ACC112 (cell line): ENCODE results near the gene ZFYVE9.
A peak's percentile ranks its signal among the peaks of the same experiment; 100 is the strongest.
"Not testable (repeated sequence)": the region's sequence is repeated elsewhere in the genome, so short reads cannot be mapped to it uniquely, and the experiment has no call there.

ENCODE experiments used
- H2AFZ ChIP-seq: fragments of 200-600 bp; sonication (generic); one replicate; pipeline ENCODE4 v1.6.0; 2017; ENCODE audit warnings: antibody characterized with exemption, low read length; ENCODE audit not compliant: unreplicated experiment
- H3K27ac ChIP-seq: fragments of 200-600 bp; sonication (generic); 2 replicates; pipeline ENCODE4 v1.5.1; 2014; ENCODE audit warnings: low read depth, mild to moderate bottlenecking, antibody characterized with exemption, low read length, moderate library complexity
- H3K27me3 ChIP-seq: fragments of 200-600 bp; sonication (generic); 2 replicates; pipeline ENCODE4 v1.6.1; 2014; ENCODE audit warnings: mild to moderate bottlenecking, antibody characterized with exemption, low read length, moderate library complexity, mixed read lengths; ENCODE audit not compliant: insufficient read depth
- H3K36me3 ChIP-seq: fragments of 200-600 bp; sonication (generic); 2 replicates; pipeline ENCODE4 v1.6.1; 2016; ENCODE audit warnings: mild to moderate bottlenecking, antibody characterized with exemption, low read length, moderate library complexity, mixed read lengths; ENCODE audit not compliant: insufficient read depth
- H3K4me1 ChIP-seq: fragments of 200-600 bp; sonication (generic); one replicate; pipeline ENCODE4 v1.6.1; 2016; ENCODE audit warnings: low read length, mixed read lengths; ENCODE audit not compliant: insufficient read depth, unreplicated experiment, control insufficient read depth
- H3K4me3 ChIP-seq: fragments of 200-600 bp; sonication (generic); 2 replicates; pipeline ENCODE4 v1.5.1; 2014; ENCODE audit warnings: mild to moderate bottlenecking, low read depth, low read length
- H3K79me2 ChIP-seq: fragments of 200-600 bp; sonication (generic); one replicate; pipeline ENCODE4 v1.6.0; 2016; ENCODE audit warnings: low read length; ENCODE audit not compliant: control insufficient read depth, unreplicated experiment, insufficient read depth

ZFYVE9 gene

GRCh38 chr1:52125736-52126359, 16.0 kb upstream of the ZFYVE9 start:
- H3K4me1 ChIP-seq = peaks cover 6% of the 10 kb centered on the region
- H3K36me3 ChIP-seq = no peaks in the 10 kb centered on the region
- H3K27ac ChIP-seq = no peak overlapping the region
- no peak overlapping the region for H2AFZ ChIP-seq
- H3K4me3 ChIP-seq = no peak overlapping the region
- H3K79me2 ChIP-seq = no peaks in the 10 kb centered on the region
- no peaks in the 10 kb centered on the region; the same call in 1 of the 2 replicates for H3K27me3 ChIP-seq

DNA sequence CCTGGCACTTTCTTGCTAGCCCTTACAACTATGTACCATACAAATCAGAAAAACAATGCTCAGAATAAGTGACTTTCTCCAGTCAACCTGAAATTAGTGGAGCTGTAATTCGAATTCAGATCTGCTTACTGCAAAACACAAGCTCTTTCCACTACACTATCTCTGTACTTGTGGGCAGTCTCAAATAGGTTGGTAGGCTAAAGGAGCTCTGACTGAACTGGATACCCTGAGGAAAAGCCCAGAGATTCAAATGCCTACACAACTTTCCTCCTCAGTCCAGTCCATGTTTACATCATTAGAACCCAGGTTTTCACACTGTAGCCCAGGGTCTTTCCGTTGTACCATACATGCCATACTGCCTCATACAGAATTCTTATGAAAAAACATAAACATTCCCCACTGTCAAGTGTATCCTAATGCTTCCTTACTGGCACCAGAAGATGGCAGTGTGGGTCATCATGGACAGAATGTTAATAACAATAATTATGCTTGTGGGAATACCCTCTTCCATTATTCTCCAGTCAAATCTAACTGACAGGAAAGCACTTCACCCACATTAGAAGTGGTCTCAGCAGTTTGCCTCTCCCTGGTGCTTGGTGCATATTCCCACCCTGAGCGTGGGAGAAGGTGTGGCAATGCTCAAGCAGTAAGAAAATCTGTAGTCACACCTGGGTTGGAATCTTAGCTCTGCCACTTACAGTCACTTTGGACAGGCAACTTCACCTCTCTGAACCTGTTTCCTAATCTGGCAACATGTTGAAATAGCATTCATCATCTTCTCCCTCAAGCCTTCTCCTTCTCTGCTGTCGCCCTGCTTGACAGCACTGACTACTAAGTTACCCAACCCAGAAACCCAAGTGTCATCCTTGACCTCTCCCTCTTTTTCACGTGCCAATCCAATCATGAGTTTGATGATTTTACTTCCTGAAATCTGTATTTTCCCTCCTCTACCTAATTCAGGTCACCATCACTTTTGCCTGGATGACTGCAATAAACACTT, 14.4 kb upstream of the ZFYVE9 start:
- Histone ChIP-seq H3K27me3 (no peaks in the 10 kb centered on the region; the same call in 1 of the 2 replicates), H3K27ac (no peak overlapping the region), H2AFZ (no peak overlapping the region), H3K4me1 (peaks cover 6% of the 10 kb centered on the region), H3K36me3 (no peaks in the 10 kb centered on the region), H3K4me3 (no peak overlapping the region), H3K79me2 (no peaks in the 10 kb centered on the region)

DNA sequence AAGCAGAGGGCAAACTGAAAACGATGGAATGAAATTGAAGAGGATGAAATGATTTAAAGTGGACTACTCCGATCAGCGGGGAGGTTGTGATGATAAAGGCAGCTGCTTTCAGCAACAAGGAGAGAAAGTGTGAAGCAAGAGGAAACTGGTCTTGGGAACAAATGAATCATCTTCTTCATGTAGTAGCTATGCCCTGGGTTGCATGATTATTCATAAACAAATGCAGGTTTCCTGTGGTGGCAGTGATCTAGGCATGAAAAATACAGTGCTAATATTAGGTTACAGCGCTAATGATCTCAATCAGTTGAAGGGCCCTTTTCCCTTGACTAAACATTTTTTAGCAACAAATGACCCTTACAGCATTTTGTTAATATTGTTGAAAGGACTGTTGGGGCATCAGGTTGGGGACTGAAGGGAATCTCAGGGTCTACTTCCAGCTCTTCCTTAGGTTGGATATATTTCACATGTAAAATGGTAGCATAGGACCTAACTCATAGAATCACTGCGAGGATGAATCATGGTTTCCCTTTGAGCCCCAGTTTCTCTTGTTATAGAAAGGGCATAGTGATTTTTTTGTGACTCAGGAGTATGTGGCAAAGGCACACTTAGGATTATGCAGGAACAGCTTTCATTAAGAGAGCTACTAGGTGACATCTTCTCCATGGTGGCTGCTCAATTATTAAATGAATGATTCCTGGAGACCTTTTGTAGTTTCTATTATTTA, 1.9 kb upstream of the ZFYVE9 start:
- H3K79me2 ChIP-seq = peaks cover 28% of the 10 kb centered on the region
- peak overlapping the region; percentile 86 for H3K4me3 ChIP-seq
- H2AFZ ChIP-seq = peak overlapping the region; percentile 87
- H3K36me3 ChIP-seq = no peaks in the 10 kb centered on the region
- no peaks in the 10 kb centered on the region for H3K27me3 ChIP-seq
- peak overlapping the region; percentile 98 for H3K27ac ChIP-seq
- H3K4me1 ChIP-seq = peaks cover 24% of the 10 kb centered on the region

DNA sequence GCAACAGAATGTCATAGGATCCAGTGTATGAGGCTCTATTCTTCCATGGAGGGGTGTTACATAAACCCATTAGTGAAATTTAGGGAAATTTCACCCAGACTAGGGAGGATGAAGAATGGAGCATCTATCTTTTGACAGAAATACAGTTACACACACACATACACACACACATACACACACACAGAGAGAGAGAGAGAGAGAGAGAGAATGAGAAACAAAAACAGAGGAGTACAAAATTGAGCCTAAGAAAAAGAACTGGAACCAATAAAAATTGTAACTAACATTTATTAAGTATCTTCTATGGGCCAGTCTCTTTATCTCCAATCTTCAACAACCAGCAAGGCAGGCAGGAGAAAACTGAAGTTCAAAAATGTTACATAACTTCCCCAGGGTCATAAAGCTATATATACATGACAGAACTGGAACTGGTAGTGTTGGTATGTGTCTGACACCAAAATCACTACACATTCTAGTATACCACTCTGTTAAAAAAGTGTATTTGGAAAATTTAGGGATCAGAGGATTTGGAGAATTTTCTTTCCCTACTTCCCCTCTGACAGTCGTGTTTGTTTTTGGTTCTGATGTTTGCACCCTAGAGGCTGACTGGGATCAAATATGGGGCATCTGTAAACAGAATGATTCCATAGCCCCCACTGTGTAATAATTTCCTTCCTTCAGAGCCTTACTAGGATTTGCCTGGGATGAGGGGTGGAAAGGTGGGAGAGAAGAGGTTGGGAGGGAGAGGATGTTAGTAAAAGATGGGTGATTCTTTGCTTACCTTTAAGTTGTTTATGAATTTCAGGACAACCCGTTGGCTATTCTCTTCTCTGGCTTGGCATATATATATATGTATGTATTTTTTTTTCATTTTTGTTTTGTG, 1.0 kb upstream of the ZFYVE9 start:
- Histone ChIP-seq H3K4me3 (peak overlapping the region; percentile 86), H3K27ac (peak overlapping the region; percentile 98)

GRCh38 chr1:52142220-52143183, 613 bp downstream of the ZFYVE9 start:
- peaks cover 48% of the 10 kb centered on the region for H3K79me2 ChIP-seq
- H2AFZ ChIP-seq = peak overlapping the region; percentile 92
- H3K27ac ChIP-seq = peak overlapping the region; percentile 56
- peaks cover 24% of the 10 kb centered on the region for H3K4me1 ChIP-seq
- H3K36me3 ChIP-seq = no peaks in the 10 kb centered on the region
- H3K27me3 ChIP-seq = no peaks in the 10 kb centered on the region
- H3K4me3 ChIP-seq = peak overlapping the region; percentile 86

More for the DNA sequence above, 1.0 kb upstream of the ZFYVE9 start:
- Histone ChIP-seq H3K79me2 (peaks cover 37% of the 10 kb centered on the region), H2AFZ (peak overlapping the region; percentile 30), H3K4me1 (peaks cover 24% of the 10 kb centered on the region), H3K27me3 (no peaks in the 10 kb centered on the region), H3K36me3 (no peaks in the 10 kb centered on the region)

DNA sequence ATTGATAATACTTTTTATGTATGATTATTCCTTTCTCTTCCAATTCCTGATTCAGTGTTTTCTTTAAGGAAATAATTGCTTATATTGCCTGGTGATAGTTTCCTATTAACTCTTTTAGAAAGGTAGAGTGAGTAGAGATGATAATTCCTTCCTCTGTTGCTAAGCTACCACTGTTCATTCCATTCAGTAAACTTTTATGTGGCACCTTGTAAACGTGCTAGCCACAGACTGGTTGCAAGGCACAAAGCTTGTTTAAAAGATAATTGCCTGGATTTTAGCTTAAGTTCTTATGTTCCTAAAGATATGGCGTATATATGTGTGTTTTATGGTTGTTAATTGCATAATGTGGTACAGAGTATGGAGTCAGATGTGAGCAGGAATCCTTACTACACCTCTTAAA, 3.2 kb downstream of the ZFYVE9 start:
- Histone ChIP-seq H3K27me3 (no peaks in the 10 kb centered on the region), H3K36me3 (no peaks in the 10 kb centered on the region), H3K4me1 (peaks cover 11% of the 10 kb centered on the region), H2AFZ (no peak overlapping the region), H3K27ac (no peak overlapping the region), H3K4me3 (no peak overlapping the region), H3K79me2 (peaks cover 54% of the 10 kb centered on the region)

- H3K36me3 ChIP-seq, H3K4me3 ChIP-seq, H3K27ac ChIP-seq, H2AFZ ChIP-seq, H3K4me1 ChIP-seq, H3K27me3 ChIP-seq: not testable (repeated sequence)
- H3K79me2 ChIP-seq = peaks cover 35% of the 10 kb centered on the region
These were observed 8.6 kb downstream of the ZFYVE9 start for GRCh38 chr1:52150445-52150844.

DNA sequence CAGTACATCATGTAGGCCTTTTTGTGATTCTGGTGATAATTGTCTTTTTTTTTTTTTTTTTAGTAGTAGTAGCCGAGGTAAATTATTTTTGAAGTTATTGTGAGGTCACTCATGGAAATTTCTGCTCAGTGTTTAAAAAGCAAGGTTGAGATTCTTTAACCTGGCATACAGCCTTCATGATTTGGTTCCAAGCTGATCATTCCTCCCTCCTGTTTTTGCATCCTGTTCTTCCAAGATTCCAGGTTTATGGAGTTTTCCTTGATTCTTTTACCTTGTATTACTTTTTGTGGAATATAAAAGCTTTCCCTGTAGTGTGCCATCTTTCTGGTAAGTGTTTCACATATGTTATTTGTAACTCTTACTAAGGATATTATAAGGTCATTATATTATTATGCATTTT, 9.1 kb downstream of the ZFYVE9 start:
- no peak overlapping the region for H3K27ac ChIP-seq
- no peak overlapping the region for H3K4me3 ChIP-seq
- H3K79me2 ChIP-seq = peaks cover 30% of the 10 kb centered on the region
- no peaks in the 10 kb centered on the region for H3K4me1 ChIP-seq
- H3K27me3 ChIP-seq = no peaks in the 10 kb centered on the region
- H3K36me3 ChIP-seq = no peaks in the 10 kb centered on the region
- H2AFZ ChIP-seq = no peak overlapping the region

DNA sequence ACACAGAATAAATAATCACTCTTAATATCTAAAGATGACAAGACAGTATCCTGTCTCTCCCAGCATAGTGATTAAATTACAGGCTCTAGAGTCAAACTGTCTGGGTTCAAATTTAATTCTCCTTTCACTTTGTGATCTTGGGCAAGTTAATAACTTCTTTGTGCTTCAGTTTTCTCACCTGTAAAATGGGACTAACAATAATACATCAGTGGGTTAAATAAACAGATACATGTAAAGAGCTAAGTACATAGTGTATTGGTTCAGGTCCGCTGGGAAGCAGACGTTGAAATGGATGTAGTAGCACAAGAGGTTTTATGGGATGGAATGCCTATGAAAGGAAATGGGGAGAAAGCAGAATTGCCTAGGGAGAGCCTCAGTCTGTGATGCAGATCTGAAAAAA, 10.7 kb downstream of the ZFYVE9 start:
- Histone ChIP-seq H3K4me3 (no peak overlapping the region), H3K27ac (no peak overlapping the region), H3K36me3 (no peaks in the 10 kb centered on the region), H3K4me1 (no peaks in the 10 kb centered on the region), H3K79me2 (peaks cover 19% of the 10 kb centered on the region), H2AFZ (no peak overlapping the region), H3K27me3 (no peaks in the 10 kb centered on the region)
